HepG2 (cell line): ENCODE measurements around the gene TMEM87B. TPM values are rescaled to one million over a fixed set of nuclear protein-coding genes. Genes with fewer than 3 reads are reported as not detected.

Experiments
- ARID4A ChIP-seq: sonication (generic); formaldehyde crosslinking; IDR thresholded peaks from 2 replicates; pipeline ENCODE4 v1.5.0; 2020; ENCODE audit warnings: mild to moderate bottlenecking, missing genetic modification reagents, borderline replicate concordance
- CC2D1A ChIP-seq: sonication (generic); formaldehyde crosslinking; IDR thresholded peaks from 2 replicates; pipeline ENCODE4 v1.8.1; 2023; ENCODE audit warnings: mild to moderate bottlenecking, missing genetic modification reagents
- CHCHD3 ChIP-seq: sonication (generic); formaldehyde crosslinking; IDR thresholded peaks from 2 replicates; pipeline ENCODE4 v1.8.0; 2022; ENCODE audit warnings: mild to moderate bottlenecking, missing genetic modification reagents, moderate library complexity
- CHD4 ChIP-seq: fragments of 200-600 bp; sonication (generic); IDR thresholded peaks from 2 replicates; pipeline ENCODE4 v1.7.0; 2017; ENCODE audit warnings: mild to moderate bottlenecking, low read length, borderline replicate concordance
- DMAP1 ChIP-seq: IDR thresholded peaks from 2 replicates; pipeline ENCODE4 v1.6.1; 2016
- ELK4 ChIP-seq: sonication (generic); formaldehyde crosslinking; IDR thresholded peaks from 2 replicates; pipeline ENCODE4 v1.9.0; 2021; ENCODE audit warnings: missing genetic modification reagents, borderline replicate concordance
- FIP1L1 ChIP-seq: fragments of 200-400 bp; formaldehyde crosslinking; IDR thresholded peaks from 2 replicates; pipeline ENCODE4 v1.6.1; 2018; ENCODE audit warnings: low read depth, mild to moderate bottlenecking, low read length, moderate library complexity, borderline replicate concordance; ENCODE audit not compliant: insufficient read depth
- KAT7 ChIP-seq: IDR thresholded peaks from 2 replicates; pipeline ENCODE4 v1.6.1; 2018; ENCODE audit warnings: borderline replicate concordance, missing compliant biosample characterization
- KDM5B ChIP-seq: sonication (generic); formaldehyde crosslinking; IDR thresholded peaks from 2 replicates; pipeline ENCODE4 v1.4.0; 2020; ENCODE audit warnings: missing genetic modification reagents, mild to moderate bottlenecking, borderline replicate concordance
- LBX2 ChIP-seq: sonication (generic); formaldehyde crosslinking; IDR thresholded peaks from 2 replicates; pipeline ENCODE4 v1.5.0; 2020; ENCODE audit warnings: missing genetic modification reagents, mild to moderate bottlenecking, borderline replicate concordance
- MAZ ChIP-seq, 2 experiments: sonication (generic) in 1 of 2; formaldehyde crosslinking in 1 of 2; IDR thresholded peaks; 2 replicates each; pipeline versions ENCODE4 v1.5.0 to v1.6.1; 2012 to 2020; ENCODE audit warnings: low read depth in 2 of 2, mild to moderate bottlenecking in 2 of 2, borderline replicate concordance in 1 of 2, improper control_type of control experiment in 1 of 2, low read length in 1 of 2, missing genetic modification reagents in 1 of 2, moderate library complexity in 1 of 2
- SMAD3 ChIP-seq: sonication (generic); formaldehyde crosslinking; IDR thresholded peaks from 2 replicates; pipeline ENCODE4 v1.4.0; 2020; ENCODE audit warnings: missing genetic modification reagents
- STAT5B ChIP-seq: sonication (generic); formaldehyde crosslinking; IDR thresholded peaks from 2 replicates; pipeline ENCODE4 v1.4.0; 2020; ENCODE audit warnings: missing genetic modification reagents
- THAP7 ChIP-seq: sonication (generic); formaldehyde crosslinking; IDR thresholded peaks from 2 replicates; pipeline ENCODE4 v1.8.1; 2023; ENCODE audit warnings: mild to moderate bottlenecking, missing genetic modification reagents
- ZMAT3 ChIP-seq: sonication (generic); formaldehyde crosslinking; conservative IDR thresholded peaks from 2 replicates; pipeline ENCODE4 v1.7.0; 2021; ENCODE audit warnings: missing genetic modification reagents
- ZNF124 ChIP-seq: sonication (generic); formaldehyde crosslinking; IDR thresholded peaks from 2 replicates; pipeline ENCODE4 v1.4.0; 2020; ENCODE audit warnings: missing genetic modification reagents
- ZNF572 ChIP-seq: sonication (generic); formaldehyde crosslinking; IDR thresholded peaks from 2 replicates; pipeline ENCODE4 v1.5.1; 2020; ENCODE audit warnings: mild to moderate bottlenecking, missing genetic modification reagents
- ZNF580 ChIP-seq: IDR thresholded peaks from 2 replicates; pipeline ENCODE4 v1.6.1; 2016; ENCODE audit warnings: low read depth, borderline replicate concordance
- ZNF670 ChIP-seq: sonication (generic); formaldehyde crosslinking; IDR thresholded peaks from 2 replicates; pipeline ENCODE4 v1.8.0; 2022; ENCODE audit warnings: mild to moderate bottlenecking, missing genetic modification reagents, borderline replicate concordance
- polyA plus RNA-seq, 8 experiments: library from polyadenylated mRNA; depleted of rRNA in 3 of 8; stranded (reverse) in 7 of 8; unstranded in 1 of 8; fragments of >200 nt; fragmentation: Illumina TruSeq in 4 of 8; extraction: Trizol in 4 of 8; gene quantifications; 2 replicates each; pipeline versions ENCODE4 v1.2.1 to v1.2.3, GENCODE V29; 2011 to 2016; ENCODE audit warnings: low read depth in 4 of 8, missing spikeins in 1 of 8, mixed read lengths in 1 of 8; ENCODE audit not compliant: insufficient read depth in 1 of 8
- total RNA-seq, 5 experiments: library from RNA; depleted of rRNA; stranded (reverse); fragments of >200 nt; fragmentation: Illumina TruSeq; extraction: Trizol; gene quantifications; 2 replicates each; pipeline ENCODE4 v1.2.3, GENCODE V29; 2016; ENCODE audit warnings: low read depth in 1 of 5

The TMEM87B gene
- total and polyA plus RNA-seq, 2 of the 13 experiments (the other 11 are each of a cell fraction or from before 2014, with no cell fraction given): 15.1 to 16.2 TPM

GRCh38 chr2:112055730-112056625 is 909 bp downstream of the TMEM87B start (continued):
- TF ChIP-seq ZNF580 (CRISPR knock-in tag) (peak; percentile 15; the same call in 1 of the 2 replicates), CHD4 (no peak), CHCHD3 (CRISPR knock-in tag) (0 out of 2 replicates have a peak, but pooled peaks have one; percentile 75), FIP1L1 (no peak), KAT7 (CRISPR knock-in tag) (no peak; the same call in 1 of the 2 replicates), LBX2 (peak; percentile 24; the same call in 1 of the 2 replicates), MAZ (IDR thresholded peaks at IDR 0.05; ENCODE audit: borderline replicate concordance, low read depth, low read length) (no peak), MAZ (CRISPR knock-in tag; IDR thresholded peaks at IDR 0.05; ENCODE audit: low read depth) (no peak), THAP7 (peak; percentile 26; the same call in 1 of the 2 replicates), CC2D1A (CRISPR knock-in tag) (peak; percentile 9; the same call in 1 of the 2 replicates), ZMAT3 (peak; percentile 82; the same call in 1 of the 2 replicates), SMAD3 (CRISPR knock-in tag) (no peak), ELK4 (no peak), KDM5B (CRISPR knock-in tag) (no peak), ZNF124 (peak; percentile 1; the same call in 1 of the 2 replicates), ZNF572 (CRISPR knock-in tag) (no peak), DMAP1 (0 out of 2 replicates have a peak, but pooled peaks have one; percentile 46), ZNF670 (peak; percentile 78; the same call in 1 of the 2 replicates), STAT5B (CRISPR knock-in tag) (0 out of 2 replicates have a peak, but pooled peaks have one; percentile 61), ARID4A (0 out of 2 replicates have a peak, but pooled peaks have one; percentile 61)
